ENCODE measurements around the gene SLC37A4.
"Not testable (repeated sequence)": the region's sequence is repeated elsewhere in the genome, so short reads cannot be mapped to it uniquely, and the experiment has no call there.

The SLC37A4 gene

DNA sequence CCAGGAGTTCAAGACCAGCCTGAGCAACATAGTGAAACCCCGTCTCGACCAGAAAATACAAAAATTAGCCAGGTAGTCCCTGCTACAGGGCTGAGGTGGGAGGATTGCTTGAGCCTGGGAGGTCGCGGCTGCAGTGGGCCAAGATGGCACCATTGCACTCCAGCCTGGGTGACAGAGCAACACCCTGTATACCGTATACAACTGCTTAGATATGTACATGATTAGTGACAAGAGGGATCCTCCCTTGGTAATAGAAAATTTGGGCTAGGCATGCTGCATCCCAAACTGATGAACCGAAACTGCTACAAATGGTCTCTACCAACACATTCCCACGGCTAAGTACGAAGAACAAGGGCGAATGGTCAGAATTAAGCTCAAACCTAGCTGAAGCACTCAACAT, 12.2 kb upstream of the SLC37A4 start:
- DNase-seq (ENCODE audit: low read depth in 4 of 4, low spot score in 1 of 4), result no peak

- DNase-seq (ENCODE audit: low read depth in 4 of 4, low spot score in 1 of 4), result no peak
Observed at GRCh38 chr11:119041821-119042514, 11.3 kb upstream of the SLC37A4 start.

GRCh38 chr11:119039471-119039870, 8.8 kb upstream of the SLC37A4 start:
- not testable (repeated sequence) for DNase-seq (ENCODE audit: low read depth in 4 of 4, low spot score in 1 of 4)

- no peak for DNase-seq (ENCODE audit: low read depth in 4 of 4, low spot score in 1 of 4)
Observed at GRCh38 chr11:119038884-119039283, 8.2 kb upstream of the SLC37A4 start.

DNA sequence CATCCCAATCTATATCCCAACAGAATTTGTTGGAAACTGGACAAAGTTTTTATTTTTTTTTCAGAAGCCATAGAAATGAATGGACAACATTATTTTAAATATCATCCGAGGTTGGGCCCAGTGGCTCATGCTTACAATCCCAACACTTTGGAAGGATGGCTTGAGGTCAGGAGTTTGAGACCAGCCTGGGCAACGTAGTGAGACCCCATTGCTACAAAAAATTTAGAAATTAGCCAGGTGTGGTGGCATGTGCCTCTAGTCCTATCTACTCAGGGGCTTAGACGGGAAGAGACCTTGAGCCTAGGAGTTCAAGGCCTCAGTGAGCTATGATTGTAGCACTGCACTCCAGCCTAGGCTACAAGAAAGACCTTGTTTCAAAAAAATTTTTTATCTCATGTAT, 4.1 kb upstream of the SLC37A4 start:
- no peak for DNase-seq (ENCODE audit: low read depth in 4 of 4, low spot score in 1 of 4)

- not testable (repeated sequence) for DNase-seq (ENCODE audit: low read depth in 4 of 4, low spot score in 1 of 4)
Observed at GRCh38 chr11:119033421-119033820, 2.7 kb upstream of the SLC37A4 start.

GRCh38 chr11:119031912-119032280, 1.2 kb upstream of the SLC37A4 start:
- no peak for DNase-seq (ENCODE audit: low read depth in 4 of 4, low spot score in 1 of 4)

GRCh38 chr11:119030029-119030328, 698 bp downstream of the SLC37A4 start:
- DNase-seq (ENCODE audit: low read depth in 4 of 4, low spot score in 1 of 4), result no peak

DNA sequence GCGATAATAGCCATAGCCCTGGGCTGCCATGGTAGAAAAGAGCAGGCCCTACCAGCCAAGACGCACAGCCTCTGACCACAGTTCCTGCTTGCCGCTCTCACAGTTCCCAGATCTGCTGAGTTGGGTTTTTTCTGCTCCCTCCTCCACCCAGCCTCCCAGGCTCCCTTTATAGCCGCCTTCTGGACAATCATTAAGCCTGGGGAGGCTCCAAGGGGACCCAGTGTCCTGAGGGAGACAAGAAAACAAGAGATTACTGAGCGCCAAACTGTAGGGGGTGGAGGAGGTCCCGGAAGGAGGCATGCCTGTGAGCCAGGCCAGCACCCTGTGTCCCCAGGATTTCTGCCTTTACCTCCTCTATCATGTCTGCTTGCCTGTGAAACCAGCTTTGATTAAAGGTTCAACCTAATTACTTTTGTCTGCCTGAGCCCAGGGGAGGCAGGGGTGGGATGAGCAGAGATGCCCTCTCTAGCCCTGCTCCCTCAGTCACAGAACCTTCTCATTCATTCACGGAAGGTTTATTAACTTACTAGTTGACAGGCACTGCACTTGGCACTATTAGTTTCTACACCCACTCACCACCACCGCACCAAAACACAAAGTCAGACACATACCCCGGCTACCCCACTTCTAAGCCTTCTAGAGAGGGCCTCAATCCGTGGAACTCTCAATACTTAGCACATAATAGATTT, 1.2 kb downstream of the SLC37A4 start:
- DNase-seq (ENCODE audit: low read depth in 4 of 4, low spot score in 1 of 4), result peak in 1 of 4 experiments; percentile 38

- DNase-seq (ENCODE audit: low read depth in 4 of 4, low spot score in 1 of 4), result no peak
Observed at GRCh38 chr11:119029069-119029339, 1.7 kb downstream of the SLC37A4 start.

DNA sequence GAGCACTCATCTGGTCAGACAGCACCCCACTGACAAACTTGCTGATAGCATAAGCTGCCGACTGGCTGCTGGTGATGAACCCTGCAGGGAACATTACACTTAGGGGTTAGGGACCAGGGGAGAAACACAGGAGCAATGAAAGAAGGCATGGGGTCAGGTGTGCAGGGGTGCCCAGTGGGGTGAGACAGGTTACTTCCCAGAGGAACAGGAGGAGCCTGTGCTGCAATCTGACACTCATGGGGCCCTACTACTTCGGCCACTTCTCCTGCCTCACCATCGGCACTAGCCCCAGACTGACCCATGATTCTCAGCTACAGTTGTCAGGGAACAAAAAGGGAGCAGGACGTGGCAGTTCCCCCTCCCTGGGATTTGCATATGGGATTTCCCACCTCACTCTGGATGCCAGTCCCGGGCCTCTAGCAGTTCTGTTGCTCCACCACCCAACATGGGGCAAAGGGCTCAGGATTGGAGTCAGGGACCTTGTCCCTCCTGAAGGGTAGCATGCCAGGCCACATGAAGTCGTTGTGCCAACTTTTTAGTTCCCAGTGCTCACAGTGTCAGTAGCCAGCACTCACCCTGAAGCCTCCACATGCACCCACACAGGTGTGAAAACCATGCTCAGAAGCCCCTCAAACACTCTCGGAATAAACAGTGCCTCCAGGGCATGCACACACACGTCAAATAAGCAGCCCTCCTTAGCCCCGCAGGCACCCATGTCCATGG, 2.2 kb downstream of the SLC37A4 start:
- DNase-seq (ENCODE audit: low read depth in 4 of 4, low spot score in 1 of 4), result no peak

- no peak for DNase-seq (ENCODE audit: low read depth in 4 of 4, low spot score in 1 of 4)
Observed at GRCh38 chr11:119027561-119028345, 2.9 kb downstream of the SLC37A4 start.

DNA sequence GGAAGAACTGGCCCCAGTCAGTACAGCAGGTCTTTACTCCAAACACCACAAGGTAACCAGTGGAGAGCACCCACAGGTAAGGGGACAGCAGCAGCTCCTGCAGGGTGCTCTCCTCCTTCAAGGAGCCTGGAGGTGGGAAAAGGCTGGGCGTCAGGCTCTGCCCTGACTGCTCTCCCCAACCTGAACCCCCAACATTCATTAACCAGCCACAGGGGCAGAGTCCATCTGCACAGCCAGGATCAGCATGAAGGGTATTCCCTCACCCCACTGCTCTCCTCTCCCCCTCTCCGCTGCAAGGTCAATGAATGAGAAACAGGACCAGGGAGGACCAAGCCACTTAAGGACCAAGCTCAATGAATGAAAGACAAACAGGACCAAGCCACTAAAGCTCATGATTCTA, 3.7 kb downstream of the SLC37A4 start:
- no peak for DNase-seq (ENCODE audit: low read depth in 4 of 4, low spot score in 1 of 4)

DNA sequence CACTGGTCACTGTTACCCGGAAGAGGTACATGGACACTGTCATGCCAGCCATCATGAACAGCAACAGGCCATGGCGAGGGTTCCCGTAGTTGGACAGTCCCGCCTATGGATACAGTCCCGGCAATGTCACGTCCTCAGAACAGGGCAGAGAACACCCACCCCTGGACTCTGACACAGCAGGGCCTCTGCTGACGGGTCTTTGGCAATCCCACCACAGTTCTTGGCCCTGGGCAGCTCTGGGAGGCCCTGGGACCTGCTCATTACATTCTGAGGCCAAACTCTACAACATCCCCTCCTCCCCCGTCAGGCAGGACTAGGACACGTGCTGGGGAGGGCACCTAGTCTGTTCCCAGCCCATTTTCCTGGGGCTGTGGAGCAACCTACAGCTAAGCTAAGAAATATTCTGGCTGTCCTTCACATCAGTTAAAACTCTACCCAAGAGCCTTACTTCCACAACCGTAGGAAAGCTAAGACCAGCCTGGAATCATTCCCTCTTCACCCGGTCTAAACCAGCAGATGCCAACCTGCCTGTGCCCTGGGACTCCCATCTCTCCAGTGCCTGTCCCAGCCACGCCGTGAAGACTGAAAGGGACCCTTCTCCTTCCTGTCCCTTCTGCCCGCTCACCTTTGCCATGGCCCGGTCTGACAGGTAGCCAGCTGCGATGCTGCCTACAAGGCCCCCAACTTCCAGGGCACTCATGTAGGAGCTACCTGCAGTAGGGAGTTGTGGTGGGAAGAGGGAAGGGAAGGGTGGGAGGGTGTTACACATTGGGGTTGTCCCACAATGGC, 4.5 kb downstream of the SLC37A4 start:
- no peak for DNase-seq (ENCODE audit: low read depth in 4 of 4, low spot score in 1 of 4)

- DNase-seq (ENCODE audit: low read depth in 4 of 4, low spot score in 1 of 4), result no peak
Observed at GRCh38 chr11:119025541-119025940, 5.1 kb downstream of the SLC37A4 start.

DNA sequence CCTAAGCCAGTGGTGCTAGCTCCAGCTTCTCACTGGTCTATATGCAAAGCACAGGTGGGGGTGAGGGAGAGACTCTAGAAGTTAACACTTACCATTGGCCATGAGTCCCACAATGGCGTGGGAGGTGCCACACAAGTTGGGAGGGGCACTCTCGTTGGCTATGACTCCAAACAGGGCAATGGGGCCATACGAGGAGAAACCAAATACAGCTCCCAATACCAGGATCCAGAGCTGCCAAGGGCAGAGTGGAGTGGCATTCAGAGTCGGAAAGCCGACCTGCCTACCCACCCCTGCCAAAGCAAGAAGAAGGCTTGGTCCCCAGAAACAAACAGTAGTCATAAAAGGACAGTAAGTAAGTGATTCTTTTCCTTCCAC, 5.6 kb downstream of the SLC37A4 start:
- DNase-seq (ENCODE audit: low read depth in 4 of 4, low spot score in 1 of 4), result no peak

DNA sequence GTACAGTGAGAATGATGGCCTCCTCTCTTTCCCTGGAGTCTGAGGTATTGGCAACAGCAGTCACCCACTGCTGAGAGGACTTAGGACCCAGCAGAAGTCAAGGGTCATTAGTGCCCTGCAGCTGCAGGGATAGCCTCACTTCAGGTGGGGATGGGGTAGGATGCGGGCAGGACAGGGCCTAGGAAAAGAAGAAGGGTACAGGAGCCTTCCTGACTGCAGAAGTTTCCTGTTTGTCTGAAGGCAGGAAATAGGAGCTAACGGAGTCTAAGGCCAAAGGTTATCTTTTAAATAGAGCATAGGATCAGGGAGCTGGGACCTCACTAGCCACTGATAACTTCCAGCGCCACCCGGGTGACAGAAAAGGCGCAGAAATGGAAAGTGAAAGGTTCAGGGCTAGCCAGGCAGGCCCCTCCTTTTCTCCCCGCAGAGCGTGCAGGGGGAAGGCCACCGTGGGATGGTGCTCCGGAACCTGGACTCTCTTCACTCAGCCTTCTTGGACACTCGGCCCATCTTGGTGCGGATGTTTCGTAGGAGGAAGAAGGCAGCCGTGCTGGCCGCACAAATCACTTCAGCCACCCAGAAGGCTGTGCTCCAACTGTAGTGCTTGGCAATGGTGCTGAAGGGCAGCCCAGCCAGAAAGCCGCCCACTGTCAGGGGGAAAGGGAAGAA, 6.1 kb downstream of the SLC37A4 start:
- no peak for DNase-seq (ENCODE audit: low read depth in 4 of 4, low spot score in 1 of 4)

GRCh38 chr11:119023741-119024140, 6.9 kb downstream of the SLC37A4 start:
- DNase-seq (ENCODE audit: low read depth in 4 of 4, low spot score in 1 of 4), result no peak

DNA sequence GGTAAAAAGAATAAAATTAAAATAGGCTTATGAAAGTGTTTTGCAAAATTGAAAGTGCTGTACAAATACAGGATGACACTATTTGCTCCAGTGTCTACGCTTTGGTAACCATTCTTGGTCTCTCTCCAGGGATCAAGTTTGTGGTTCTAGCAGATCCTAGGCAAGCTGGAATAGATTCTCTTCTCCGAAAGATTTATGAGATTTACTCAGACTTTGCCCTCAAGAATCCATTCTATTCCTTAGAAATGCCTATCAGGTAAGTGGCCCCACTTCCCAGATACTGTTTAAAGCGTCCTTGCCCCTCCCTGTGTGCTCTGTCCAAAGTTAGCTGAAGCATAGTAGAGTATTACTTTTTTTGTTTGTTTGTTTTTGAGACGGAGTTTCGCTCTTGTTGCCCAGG, 9.0 kb downstream of the SLC37A4 start:
- DNase-seq (ENCODE audit: low read depth in 4 of 4, low spot score in 1 of 4), result no peak

DNA sequence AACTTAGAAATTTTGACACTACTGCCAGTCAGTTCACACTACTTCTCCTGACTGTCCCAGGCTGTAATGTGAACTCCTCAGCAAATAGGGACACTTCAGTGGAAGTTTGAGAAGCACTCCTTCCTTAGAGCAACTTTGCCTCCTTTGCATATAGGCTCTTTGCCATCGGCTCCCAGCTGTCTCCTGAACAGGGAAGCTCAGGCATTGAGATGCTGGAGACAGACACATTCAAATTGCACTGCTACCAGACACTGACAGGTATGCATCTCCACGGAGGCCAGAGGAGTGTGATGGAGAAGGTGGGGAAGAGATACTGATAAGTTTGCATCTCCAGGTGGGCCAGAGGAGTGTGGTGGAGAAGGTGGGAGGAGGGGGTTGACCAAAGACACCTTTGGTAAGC, 10.7 kb downstream of the SLC37A4 start:
- DNase-seq (ENCODE audit: low read depth in 4 of 4, low spot score in 1 of 4), result no peak
